ENCODE measurements around the gene KRTAP10-11.

The KRTAP10-11 gene

GRCh38 chr21:44682580-44683151 lies 36.5 kb downstream of the KRTAP10-11 start:
- ATAC-seq, result no peak
- TF ChIP-seq ZNF565 (CRISPR knock-in tag; conservative IDR thresholded peaks at IDR 0.05; ENCODE audit: low read depth), result no peak
- TF ChIP-seq PATZ1 (CRISPR knock-in tag; IDR thresholded peaks at IDR 0.05; ENCODE audit: borderline replicate concordance), result no peak
- TF ChIP-seq ARNTL (CRISPR knock-in tag; IDR thresholded peaks at IDR 0.05; ENCODE audit: borderline replicate concordance, low read depth), result no peak
- TF ChIP-seq RARB (CRISPR knock-in tag; IDR thresholded peaks at IDR 0.05), result no peak
- TF ChIP-seq ZFP30 (CRISPR knock-in tag; IDR thresholded peaks at IDR 0.05), result no peak
- TF ChIP-seq ISL1 (CRISPR knock-in tag; IDR thresholded peaks at IDR 0.05), result no peak
- TF ChIP-seq OSR1 (CRISPR knock-in tag; IDR thresholded peaks at IDR 0.05), result no peak
- TF ChIP-seq TSHZ2 (CRISPR knock-in tag; IDR thresholded peaks at IDR 0.05), result no peak
- no peak for TF ChIP-seq PPARA (CRISPR knock-in tag; IDR thresholded peaks at IDR 0.05; ENCODE audit: borderline replicate concordance)
- TF ChIP-seq POU6F1 (CRISPR knock-in tag; IDR thresholded peaks at IDR 0.05; ENCODE audit: borderline replicate concordance, low read depth), result no peak
- no peak for TF ChIP-seq CSRNP3 (CRISPR knock-in tag; IDR thresholded peaks at IDR 0.05)

GRCh38 chr21:44684077-44684476 lies 37.9 kb downstream of the KRTAP10-11 start:
- TF ChIP-seq ZFP30 (CRISPR knock-in tag; IDR thresholded peaks at IDR 0.05), result no peak
- no peak for TF ChIP-seq ZFP3 (CRISPR knock-in tag; IDR thresholded peaks at IDR 0.05)
- TF ChIP-seq BACH2 (CRISPR knock-in tag; IDR thresholded peaks at IDR 0.05; ENCODE audit: borderline replicate concordance), result no peak
- TF ChIP-seq OSR1 (CRISPR knock-in tag; IDR thresholded peaks at IDR 0.05), result no peak
- TF ChIP-seq PPARA (CRISPR knock-in tag; IDR thresholded peaks at IDR 0.05; ENCODE audit: borderline replicate concordance), result no peak
- no peak for TF ChIP-seq CSDC2 (CRISPR knock-in tag; IDR thresholded peaks at IDR 0.05)
- no peak for TF ChIP-seq CSRNP3 (CRISPR knock-in tag; IDR thresholded peaks at IDR 0.05)
- no peak for TF ChIP-seq GLIS3 (CRISPR knock-in tag; IDR thresholded peaks at IDR 0.05)
- TF ChIP-seq SNAI2 (CRISPR knock-in tag; IDR thresholded peaks at IDR 0.05), result no peak
- TF ChIP-seq ZNF8 (CRISPR knock-in tag; IDR thresholded peaks at IDR 0.05), result no peak
- no peak for TF ChIP-seq ZNF565 (CRISPR knock-in tag; conservative IDR thresholded peaks at IDR 0.05; ENCODE audit: low read depth)
- no peak for TF ChIP-seq CREB5 (CRISPR knock-in tag; IDR thresholded peaks at IDR 0.05; ENCODE audit: low read depth)
- no peak for TF ChIP-seq ZC3H10 (CRISPR knock-in tag; IDR thresholded peaks at IDR 0.05)
- TF ChIP-seq ARNTL (CRISPR knock-in tag; IDR thresholded peaks at IDR 0.05; ENCODE audit: borderline replicate concordance, low read depth), result no peak
- no peak for TF ChIP-seq TOX (CRISPR knock-in tag; IDR thresholded peaks at IDR 0.05; ENCODE audit: borderline replicate concordance)
- no peak for ATAC-seq

Measured in SK-N-SH treated with all-trans-retinoic acid at 6 μM for 48 hours (cell line).